Globus pallidus (tissue), 1 donor: ENCODE measurements around the gene UGT8.
A peak's percentile ranks its signal among the peaks of the same experiment; 100 is the strongest.
"Not testable (repeated sequence)": the region's sequence is repeated elsewhere in the genome, so short reads cannot be mapped to it uniquely, and the experiment has no call there.

Source experiments
- DNase-seq: peaks from one replicate; pipeline ENCODE4 v3.0.0-alpha.2; 2015; ENCODE audit warnings: low spot score

UGT8 gene

DNA sequence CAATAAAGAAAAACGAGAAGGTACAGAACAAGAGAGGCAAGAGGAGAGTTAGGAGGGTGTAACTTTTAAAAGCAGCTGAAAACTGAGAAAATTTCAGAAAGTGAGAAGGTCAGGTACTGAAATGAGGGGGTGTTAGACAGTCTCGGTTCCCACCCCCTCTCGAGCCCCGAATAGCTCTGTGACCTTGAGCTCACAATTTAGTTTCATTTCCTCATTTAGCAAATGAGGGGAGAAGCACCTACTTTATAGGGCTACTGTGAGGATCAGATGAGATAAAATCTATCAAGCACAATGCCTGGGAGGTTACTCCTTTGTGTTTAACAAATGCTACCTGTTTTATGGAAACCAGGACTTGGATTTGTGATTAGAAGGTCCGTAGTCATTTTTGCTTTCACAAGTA is 4.9 kb downstream of the UGT8 start:
- DNase-seq, result no peak

DNA sequence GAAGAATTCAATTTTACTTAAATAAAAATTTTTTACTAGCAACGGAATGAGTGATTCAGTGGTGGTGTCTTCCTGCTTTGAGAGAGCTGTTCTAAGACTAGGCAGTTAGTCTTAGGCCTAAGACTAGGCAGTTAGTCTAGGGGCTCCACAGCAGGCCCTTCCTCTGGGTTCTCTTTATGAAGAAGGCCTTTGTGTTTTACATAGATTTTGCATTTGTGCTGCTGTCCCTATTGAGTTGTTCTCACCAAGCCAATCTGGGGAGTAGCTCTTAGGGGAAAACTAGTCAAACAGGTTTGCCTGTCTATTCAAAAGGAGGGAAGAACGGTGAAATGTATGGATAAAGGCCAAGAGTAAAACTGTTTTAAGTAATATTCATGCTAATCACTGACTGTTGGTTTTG is 7.6 kb downstream of the UGT8 start:
- no peak for DNase-seq

DNA sequence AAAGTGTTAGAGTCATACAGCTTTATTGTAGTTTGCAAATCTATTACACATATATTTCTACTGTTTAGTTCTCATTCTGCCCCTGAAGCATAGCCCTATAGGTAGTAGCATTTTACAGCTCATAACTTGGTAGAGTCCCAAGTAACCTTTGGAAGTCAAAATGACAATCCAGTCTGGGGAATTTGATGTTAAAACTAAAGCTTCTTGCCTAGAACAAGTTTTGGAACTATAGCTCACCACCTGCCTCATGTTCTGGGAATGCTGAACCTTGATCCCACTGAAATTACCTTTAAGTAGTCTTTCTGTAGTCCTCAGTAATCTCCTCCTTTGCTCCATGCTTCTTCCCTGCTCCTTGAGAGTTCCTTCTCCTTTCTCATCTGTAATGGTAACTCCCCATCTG is 8.4 kb downstream of the UGT8 start:
- DNase-seq, result no peak

GRCh38 chr4:114613560-114613959 is 15.0 kb downstream of the UGT8 start:
- no peak for DNase-seq

GRCh38 chr4:114615435-114615834 is 16.8 kb downstream of the UGT8 start:
- no peak for DNase-seq

- not testable (repeated sequence) for DNase-seq
Observed at GRCh38 chr4:114616036-114616435, 17.4 kb downstream of the UGT8 start.

- DNase-seq, result no peak
Observed at GRCh38 chr4:114626196-114626595, 27.6 kb downstream of the UGT8 start.

DNA sequence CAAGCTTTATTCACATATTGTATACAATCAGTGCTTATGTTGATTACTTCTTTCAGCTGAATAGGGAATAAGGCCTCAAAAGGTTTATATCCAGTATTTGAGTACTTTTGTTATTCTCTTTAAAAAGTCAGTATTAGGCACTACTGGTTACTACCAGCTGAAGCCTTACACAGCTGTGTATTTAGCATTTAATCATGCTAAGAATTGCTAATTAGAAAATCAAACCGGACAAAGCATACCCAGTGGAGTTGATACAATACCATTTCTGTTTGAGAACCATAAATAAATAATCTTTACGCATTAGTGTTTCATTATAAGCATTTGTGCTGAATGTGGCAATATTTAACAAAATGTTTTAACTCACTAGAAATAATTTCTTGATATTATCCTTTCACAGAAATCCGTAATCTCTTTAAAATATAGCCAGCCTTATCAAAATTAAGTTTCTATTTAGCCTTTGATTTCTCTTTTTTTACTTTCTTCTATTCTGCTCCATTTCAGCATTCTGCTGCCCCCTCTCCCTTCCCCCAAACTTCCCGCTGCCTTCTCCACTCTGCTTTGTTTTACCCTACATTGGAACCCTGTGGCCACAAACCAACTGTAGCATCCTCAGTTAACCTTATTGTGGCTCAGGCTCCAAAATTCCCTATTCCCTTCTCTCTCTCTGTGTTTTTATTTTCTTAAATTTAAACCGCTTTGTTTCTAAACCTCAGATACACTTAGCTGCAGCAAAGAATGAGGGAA is 37.8 kb downstream of the UGT8 start:
- peak; percentile 93 for DNase-seq

- DNase-seq, result no peak
Observed at GRCh38 chr4:114642173-114642780, 43.7 kb downstream of the UGT8 start.

- no peak for DNase-seq
Observed at GRCh38 chr4:114649908-114650307, 51.3 kb downstream of the UGT8 start.

GRCh38 chr4:114653675-114654074 is 55.1 kb downstream of the UGT8 start:
- no peak for DNase-seq

GRCh38 chr4:114654592-114654991 is 56.0 kb downstream of the UGT8 start:
- DNase-seq, result no peak

DNA sequence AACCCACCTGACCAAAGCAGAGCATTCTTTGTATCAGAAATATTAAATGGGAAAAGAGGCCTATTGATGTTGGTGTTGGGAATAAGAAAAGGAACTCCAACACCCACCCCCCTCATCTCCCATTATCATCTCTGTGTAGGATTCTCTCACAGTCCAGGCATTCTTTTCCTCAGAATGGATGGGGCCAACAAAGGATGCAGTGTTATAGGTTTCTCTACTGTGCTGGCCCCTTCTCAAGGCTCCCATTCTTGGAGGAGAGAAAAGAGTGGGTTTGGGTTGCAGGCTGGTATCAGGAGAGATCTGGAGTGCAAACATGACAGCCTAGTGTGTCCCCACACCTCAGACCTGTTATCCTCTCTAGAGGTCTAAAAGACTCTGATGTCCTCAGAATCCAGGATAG is 59.6 kb downstream of the UGT8 start:
- peak; percentile 89 for DNase-seq

- peak; percentile 73 for DNase-seq
Observed at GRCh38 chr4:114658776-114659175, 60.2 kb downstream of the UGT8 start.

DNA sequence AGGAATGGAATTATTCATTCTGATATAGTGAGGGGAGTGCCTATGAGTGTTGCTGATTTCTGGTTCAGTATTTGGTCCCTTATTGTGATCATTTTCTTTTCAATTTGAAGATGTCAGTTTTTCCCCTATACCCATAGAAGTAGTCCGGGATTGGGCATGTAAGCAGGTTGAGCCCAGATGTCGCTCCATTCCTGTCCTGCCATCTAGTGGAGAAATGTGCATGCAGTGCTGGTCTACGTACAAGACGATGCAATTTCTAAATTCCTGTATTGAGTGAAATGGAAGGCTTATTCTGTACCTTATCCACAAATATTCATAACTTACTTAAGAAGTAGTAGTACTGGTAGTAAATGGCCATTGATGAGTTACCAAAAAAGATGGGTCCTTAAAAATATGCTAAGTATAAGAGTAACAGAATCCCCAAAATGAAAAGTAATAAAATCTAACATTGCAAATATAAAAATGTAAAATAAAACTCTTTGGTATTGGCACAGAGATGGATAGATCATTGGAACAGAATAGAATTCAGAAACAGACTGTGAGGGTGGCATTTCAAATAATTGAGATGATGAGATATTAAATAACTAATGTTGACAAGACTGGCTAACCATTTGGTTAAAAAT is 60.9 kb downstream of the UGT8 start:
- peak; percentile 94 for DNase-seq

GRCh38 chr4:114663083-114663482 is 64.5 kb downstream of the UGT8 start:
- DNase-seq, result no peak

- no peak for DNase-seq
Observed at GRCh38 chr4:114668577-114668976, 70.0 kb downstream of the UGT8 start.

DNA sequence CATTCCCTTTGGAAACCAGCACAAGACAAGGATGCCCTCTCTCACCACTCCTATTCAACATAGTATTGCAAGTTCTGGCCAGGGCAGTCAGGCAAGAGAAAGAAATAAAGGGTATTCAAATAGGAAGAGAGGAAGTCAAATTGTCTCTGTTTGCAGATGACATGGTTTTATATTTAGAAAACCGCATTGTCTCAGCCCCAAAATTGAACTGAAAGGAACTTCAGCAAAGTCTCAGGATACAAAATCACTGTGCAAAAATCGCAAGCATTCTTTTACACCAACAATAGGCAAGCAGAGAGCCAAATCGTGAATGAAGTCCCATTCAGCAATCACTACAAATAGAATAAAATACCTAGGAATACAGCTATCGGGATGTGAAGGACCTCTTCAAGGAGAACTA is 72.1 kb downstream of the UGT8 start:
- DNase-seq, result not testable (repeated sequence)

- no peak for DNase-seq
Observed at GRCh38 chr4:114673306-114673705, 74.7 kb downstream of the UGT8 start.

- no peak for DNase-seq
Observed at GRCh38 chr4:114674080-114674479, 75.5 kb downstream of the UGT8 start.

DNA sequence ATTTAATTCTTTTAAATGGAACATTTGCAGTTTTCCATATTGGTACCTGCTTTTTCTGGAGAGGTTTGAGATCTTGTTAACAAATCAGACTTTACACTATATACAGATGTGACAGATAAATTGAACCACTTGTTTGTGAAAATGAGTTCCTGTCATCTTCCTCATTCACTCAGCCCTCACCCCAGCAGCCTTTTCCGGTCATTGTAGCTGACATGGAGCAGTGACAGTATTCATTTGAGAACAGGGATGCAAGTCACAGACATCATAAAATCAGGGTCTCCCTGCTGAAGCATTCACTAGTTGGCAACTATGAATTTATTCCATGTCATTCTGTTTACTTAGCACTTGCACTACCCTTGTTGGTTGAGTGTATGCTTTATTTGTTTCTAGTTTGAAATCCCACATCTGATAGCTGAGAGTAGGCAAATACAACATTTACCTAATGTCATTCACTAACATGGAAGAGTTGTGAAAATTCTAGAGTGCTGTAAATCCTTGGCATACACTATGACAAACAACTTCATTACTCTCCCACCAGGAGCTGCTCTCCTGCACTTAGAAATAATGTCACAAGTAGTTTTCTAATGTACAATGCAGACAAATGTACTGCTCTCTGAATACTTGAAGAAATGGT is 78.9 kb downstream of the UGT8 start:
- no peak for DNase-seq

DNA sequence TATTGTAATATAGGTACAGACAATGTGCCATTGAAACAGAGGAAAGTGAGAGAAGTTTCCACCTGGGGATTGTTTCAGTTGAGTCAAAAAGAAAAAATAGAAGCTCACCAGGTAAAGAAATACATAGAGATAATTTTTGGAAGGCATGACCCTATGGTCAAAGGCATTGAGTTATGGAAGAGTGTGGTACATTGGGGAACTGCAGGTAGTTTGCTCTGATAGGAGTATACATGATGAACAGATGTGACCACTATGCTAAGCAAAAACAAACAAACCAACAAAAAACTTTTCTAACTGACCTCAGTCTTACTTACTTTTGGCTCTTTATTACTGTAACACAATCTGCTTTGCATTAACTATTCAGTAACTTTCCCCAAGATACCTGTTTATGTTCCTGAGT is 85.9 kb downstream of the UGT8 start:
- DNase-seq, result no peak

- no peak for DNase-seq
Observed at GRCh38 chr4:114688059-114688458, 89.5 kb downstream of the UGT8 start.
